ENCODE results near the gene STK11IP.

DNA sequence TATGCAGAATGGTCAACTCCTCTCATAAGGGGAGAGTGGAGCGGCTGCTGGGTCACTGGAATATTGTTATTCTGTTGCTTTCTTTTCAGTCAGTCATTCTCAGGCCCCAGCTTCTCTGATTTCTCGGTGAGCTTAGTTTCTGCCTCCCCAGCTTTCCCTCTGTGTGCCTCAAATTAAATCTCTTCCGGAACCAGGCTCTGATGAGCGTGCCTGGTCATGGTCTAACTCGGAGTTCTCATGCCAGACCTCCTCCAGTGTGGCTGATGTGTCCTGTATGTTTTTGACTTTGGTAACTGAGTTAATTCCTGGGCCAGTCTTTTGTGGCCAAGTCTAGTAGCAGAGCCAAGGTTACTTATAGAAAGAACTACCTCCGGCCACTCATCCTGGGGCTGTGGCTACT, 4.9 kb upstream of the STK11IP start:
- TF ChIP-seq CTCF (IDR thresholded peaks at IDR 0.05 in 2 of 3, conservative IDR thresholded peaks at IDR 0.05 in 1 of 3; ENCODE audit: borderline replicate concordance in 1 of 3, insufficient read depth in 1 of 3, low read depth in 2 of 3, low read length in 2 of 3) (no peak), SP1 (IDR thresholded peaks at IDR 0.05; ENCODE audit: low read depth) (no peak), TCF7L2 (IDR thresholded peaks at IDR 0.05; ENCODE audit: borderline replicate concordance, extremely low read depth, insufficient read depth, insufficient read length) (no peak), JUND (IDR thresholded peaks at IDR 0.05) (no peak), POLR2A (IDR thresholded peaks at IDR 0.05; ENCODE audit: borderline replicate concordance, extremely low read depth, insufficient read depth, insufficient read length) (no peak), ZBTB33 (IDR thresholded peaks at IDR 0.05; ENCODE audit: extremely low read depth, insufficient replicate concordance, low read length) (no peak), ZNF274 (IDR thresholded peaks at IDR 0.05; ENCODE audit: low read depth, low read length) (no peak)

All from HCT116 (cell line).